HG02870 (cell line): Measurements from ENCODE around the gene ANKRD26.
"Not testable (repeated sequence)": the region's sequence is repeated elsewhere in the genome, so short reads cannot be mapped to it uniquely, and the experiment has no call there.

Experiments
- ATAC-seq: cut with Tn5 transposase; IDR thresholded peaks from one replicate; pipeline ENCODE4 v1.9.1; 2021; ENCODE audit warnings: mild to moderate bottlenecking, moderate library complexity; ENCODE audit not compliant: unreplicated experiment

ANKRD26 gene

GRCh38 chr10:27099916-27100812 lies at the start of gene ANKRD26:
TSS of gene ANKRD26 (minus strand) at chr10:27100494. CDS start at chr10:27100326, 168 bp downstream.
- ATAC-seq = peak; percentile 79

- ATAC-seq = no peak
These were observed 47.4 kb upstream of the ANKRD26 start for GRCh38 chr10:27147701-27148100.

- no peak for ATAC-seq
These were observed 45.6 kb upstream of the ANKRD26 start for GRCh38 chr10:27145937-27146336.

- ATAC-seq = no peak
These were observed 43.4 kb upstream of the ANKRD26 start for GRCh38 chr10:27143686-27144085.

- ATAC-seq = no peak
These were observed 38.0 kb upstream of the ANKRD26 start for GRCh38 chr10:27138277-27138676.

- no peak for ATAC-seq
These were observed 34.1 kb upstream of the ANKRD26 start for GRCh38 chr10:27134371-27134770.

- no peak for ATAC-seq
These were observed 7.9 kb upstream of the ANKRD26 start for GRCh38 chr10:27108165-27108564.

- no peak for ATAC-seq
These were observed 4.6 kb upstream of the ANKRD26 start for GRCh38 chr10:27104919-27105318.

GRCh38 chr10:27100813-27101347 lies 586 bp upstream of the ANKRD26 start:
- no peak for ATAC-seq

GRCh38 chr10:27099448-27099847 lies 846 bp downstream of the ANKRD26 start:
- ATAC-seq = no peak

- no peak for ATAC-seq
These were observed 11.9 kb downstream of the ANKRD26 start for GRCh38 chr10:27088119-27089044.

GRCh38 chr10:27072436-27073114 lies 27.7 kb downstream of the ANKRD26 start:
- no peak for ATAC-seq

- ATAC-seq = no peak
These were observed 31.9 kb downstream of the ANKRD26 start for GRCh38 chr10:27068217-27068891.

- ATAC-seq = no peak
These were observed 35.2 kb downstream of the ANKRD26 start for GRCh38 chr10:27065084-27065483.

- ATAC-seq = no peak
These were observed 47.6 kb downstream of the ANKRD26 start for GRCh38 chr10:27052656-27053055.

GRCh38 chr10:27045247-27045646 lies 55.0 kb downstream of the ANKRD26 start:
- not testable (repeated sequence) for ATAC-seq

GRCh38 chr10:27041196-27041595 lies 59.1 kb downstream of the ANKRD26 start:
- no peak for ATAC-seq

- ATAC-seq = no peak
These were observed 62.1 kb downstream of the ANKRD26 start for GRCh38 chr10:27038168-27038567.

GRCh38 chr10:27035163-27035562 lies 65.1 kb downstream of the ANKRD26 start:
- no peak for ATAC-seq

- ATAC-seq = no peak
These were observed 70.2 kb downstream of the ANKRD26 start for GRCh38 chr10:27030060-27030459.
